ENCODE results near the gene COBLL1. TPM values are rescaled to one million over a fixed set of nuclear protein-coding genes. Genes with fewer than 3 reads are reported as not detected.

The COBLL1 gene
- total RNA-seq, 1 donor from 2014 or later: 4.2 TPM

DNA sequence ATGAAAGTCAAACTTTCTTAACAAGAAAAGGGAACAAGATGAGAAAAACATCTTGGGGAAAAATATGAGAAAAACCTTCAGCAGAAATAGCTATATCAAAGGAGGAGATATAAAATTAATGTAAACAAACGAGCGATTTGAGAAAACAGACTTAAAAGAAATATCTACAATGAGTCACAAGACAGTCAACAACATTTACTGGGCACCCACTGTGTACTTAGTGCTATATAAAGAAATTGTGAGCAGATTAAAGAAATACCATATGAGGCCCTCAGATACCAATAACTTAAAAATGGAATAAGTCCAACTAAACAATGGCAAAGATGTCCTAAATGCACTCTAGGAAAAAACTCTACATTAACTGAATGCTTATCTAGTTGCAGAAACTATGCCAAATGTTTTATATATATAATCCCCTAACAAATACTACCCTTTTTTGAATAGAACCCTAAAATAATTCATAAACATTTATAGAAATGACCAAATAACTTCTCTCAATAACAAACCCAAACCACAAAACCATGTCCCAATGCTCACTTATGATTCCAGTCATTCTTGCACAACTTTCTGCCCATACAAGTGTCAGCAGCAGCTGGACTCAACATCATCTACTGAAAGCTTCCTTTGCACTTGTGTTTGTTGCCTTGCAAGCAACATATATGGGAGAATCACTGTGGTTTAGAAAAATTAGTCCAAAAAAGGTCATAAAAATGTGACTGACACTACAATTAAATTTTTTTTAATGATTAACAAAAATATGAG is 83.5 kb downstream of the COBLL1 start:
- no peak for DNase-seq (ENCODE audit: low read depth in 2 of 2)

DNA sequence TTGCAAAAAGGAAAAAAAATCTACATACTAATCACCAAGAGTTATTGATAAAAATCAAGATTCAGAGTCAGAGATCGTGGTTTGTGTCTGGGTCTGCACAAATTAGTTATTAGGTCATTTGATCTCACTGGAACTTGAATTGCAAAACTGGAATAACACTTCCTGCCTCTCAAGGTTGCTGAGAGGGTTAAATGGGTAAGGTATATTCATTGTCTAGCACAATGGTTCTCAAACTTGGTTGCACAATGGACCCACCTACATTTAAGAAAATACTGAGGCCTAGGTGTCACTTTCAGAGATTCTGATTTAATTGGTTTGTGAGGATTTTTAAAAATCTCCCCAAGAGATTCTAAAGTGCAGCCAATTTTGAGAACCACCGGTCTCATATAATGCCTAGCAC is 84.8 kb downstream of the COBLL1 start:
- no peak for DNase-seq (ENCODE audit: low read depth in 2 of 2)

DNA sequence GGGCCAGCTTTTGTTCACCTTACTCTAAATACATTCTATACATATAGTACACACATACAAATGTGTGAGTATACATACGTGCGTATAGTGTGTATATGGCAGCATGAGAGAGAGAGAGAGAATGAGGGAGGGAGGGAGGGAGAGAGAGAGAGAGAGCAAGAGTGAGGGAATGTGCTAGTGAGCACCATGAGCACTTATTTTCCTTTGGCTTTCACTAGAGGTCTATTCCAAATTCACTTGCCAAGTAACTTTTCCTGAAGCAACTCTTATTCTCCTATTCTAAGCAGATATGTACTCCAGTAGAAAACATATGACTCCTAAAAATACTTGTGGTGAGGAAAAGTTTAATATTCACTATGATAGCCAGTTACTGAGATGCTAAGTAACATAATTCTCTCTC is 85.7 kb downstream of the COBLL1 start:
- DNase-seq (ENCODE audit: low read depth in 2 of 2): no peak

DNA sequence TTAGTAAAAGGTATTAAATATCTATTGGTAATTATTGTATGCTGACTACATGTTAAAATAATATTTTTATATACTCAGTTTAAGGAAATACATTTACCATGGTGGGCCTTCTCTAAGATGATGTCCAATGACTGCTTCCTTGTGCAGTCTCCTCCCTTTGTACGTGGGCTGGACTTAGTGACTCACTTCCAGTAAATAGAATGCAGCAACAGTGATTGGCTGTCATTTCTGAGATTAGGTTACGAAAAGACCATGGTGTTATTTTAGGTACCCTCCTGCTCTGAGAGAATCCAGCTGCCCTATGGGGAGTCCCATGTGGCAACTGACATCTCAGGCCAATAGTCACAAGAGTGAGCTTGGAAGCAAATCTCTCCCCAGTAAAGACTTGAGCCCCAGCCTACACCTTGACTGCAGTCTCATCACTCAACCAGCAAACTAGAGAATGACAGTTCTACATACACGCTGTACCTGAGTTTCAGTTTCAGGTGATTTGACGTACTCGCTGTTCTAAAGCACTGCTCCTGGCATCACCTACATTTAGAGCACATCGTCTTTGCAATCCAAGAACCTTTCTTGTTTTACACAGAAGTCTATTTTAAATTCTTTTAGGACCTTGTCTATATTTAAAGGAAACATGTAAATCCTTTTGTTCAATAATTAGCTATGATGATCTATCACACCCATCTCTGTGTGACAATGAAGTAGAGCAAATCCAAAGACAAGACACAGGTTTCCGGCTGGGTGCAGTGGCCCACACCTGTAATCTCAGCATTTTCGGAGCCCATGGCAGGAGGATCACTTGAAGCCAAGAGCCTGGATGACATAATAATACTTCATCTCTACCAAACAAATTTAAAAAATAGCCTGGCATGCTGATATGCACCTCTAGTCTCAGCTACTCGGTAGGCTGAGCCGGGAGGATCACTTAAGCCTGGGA is 87.2 kb downstream of the COBLL1 start:
- DNase-seq (ENCODE audit: low read depth in 2 of 2): no peak

DNA sequence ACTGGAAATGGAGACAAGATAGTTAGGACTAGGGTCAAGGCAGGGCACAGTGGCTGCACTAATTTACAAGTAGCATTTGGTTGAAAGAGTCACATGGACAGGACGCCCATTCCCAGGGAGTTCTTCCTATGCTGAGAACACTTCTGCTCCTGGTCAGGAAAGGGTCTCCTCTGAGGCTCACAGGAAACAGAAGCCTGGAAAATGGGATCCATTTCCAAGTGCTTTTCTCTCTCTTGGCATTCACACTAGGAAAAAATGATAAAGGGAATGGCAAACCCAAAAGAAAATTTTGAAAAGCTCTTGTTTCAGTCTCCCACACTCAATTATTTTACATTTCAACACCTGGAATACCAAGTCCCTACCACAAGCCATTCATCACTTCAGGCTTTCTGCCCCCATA is 88.7 kb downstream of the COBLL1 start:
- peak in 1 of 2 donors; percentile 68 for DNase-seq (ENCODE audit: low read depth in 2 of 2)

DNA sequence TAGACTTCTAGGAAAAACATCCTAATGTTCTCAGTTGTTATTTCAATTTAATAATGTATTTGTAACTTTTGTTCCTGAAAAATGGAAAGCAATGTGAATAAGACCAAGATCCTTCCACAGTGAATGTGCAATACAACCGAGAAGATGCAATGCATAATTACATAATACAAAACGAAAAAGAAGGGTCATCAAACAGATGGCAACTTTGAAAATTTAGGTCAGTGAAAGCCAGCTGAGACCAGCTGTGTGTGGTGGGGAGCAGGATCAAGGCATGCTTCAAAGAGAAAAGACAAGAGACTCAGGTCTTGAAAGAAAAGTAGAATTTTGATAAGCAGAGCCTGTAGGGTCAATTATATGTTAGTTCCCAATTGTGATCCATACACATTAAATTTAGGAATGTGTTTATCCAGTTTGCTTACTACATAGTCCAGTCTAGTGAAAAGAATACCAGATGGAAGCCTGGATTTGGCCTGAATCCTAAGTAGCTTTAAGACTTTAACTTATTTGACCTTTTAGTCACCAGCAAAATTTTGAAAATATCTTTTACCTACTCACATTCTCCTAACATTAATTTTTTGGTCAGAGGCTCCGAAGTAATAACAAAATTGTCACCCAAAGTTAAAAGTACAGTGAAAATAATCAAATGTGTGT is 93.7 kb downstream of the COBLL1 start:
- no peak for DNase-seq (ENCODE audit: low read depth in 2 of 2)

DNA sequence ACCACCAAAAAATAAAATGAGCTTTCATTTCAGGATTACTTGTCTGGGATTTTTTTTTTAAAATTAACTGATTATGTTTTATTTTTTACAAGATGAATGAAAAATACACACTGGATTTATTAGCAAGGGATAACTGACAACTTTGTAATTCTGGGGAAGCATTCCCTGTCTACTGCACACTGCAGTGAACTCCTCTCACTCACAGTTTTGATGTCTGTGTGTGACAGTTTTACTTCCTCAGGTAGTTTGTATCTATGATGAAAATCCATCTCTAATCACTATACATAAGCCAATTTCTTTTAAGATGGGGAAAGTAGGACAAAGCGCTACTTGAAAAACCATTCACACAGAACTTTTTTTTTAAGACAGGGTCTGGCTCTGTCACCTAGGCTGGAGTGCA is 94.5 kb downstream of the COBLL1 start:
- DNase-seq (ENCODE audit: low read depth in 2 of 2): no peak

DNA sequence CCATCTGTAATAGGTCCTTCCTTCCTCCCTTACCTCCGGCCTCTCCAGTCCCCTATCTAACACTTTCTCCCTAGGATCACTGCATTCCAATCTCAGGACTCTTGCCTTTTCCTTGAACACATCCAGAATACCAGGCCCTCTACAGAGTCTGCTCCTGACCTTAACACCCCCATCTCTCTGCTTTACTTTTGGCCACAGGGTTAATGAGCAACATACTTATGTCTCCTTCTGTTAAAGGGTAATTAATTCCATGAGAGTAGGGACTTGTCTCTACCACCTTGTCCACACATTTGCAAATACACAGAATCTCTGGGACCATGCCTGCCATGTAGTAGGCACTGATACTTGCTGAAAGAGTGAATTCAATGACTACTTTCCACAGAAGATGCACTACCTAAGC is 94.9 kb downstream of the COBLL1 start:
- DNase-seq (ENCODE audit: low read depth in 2 of 2): no peak

DNA sequence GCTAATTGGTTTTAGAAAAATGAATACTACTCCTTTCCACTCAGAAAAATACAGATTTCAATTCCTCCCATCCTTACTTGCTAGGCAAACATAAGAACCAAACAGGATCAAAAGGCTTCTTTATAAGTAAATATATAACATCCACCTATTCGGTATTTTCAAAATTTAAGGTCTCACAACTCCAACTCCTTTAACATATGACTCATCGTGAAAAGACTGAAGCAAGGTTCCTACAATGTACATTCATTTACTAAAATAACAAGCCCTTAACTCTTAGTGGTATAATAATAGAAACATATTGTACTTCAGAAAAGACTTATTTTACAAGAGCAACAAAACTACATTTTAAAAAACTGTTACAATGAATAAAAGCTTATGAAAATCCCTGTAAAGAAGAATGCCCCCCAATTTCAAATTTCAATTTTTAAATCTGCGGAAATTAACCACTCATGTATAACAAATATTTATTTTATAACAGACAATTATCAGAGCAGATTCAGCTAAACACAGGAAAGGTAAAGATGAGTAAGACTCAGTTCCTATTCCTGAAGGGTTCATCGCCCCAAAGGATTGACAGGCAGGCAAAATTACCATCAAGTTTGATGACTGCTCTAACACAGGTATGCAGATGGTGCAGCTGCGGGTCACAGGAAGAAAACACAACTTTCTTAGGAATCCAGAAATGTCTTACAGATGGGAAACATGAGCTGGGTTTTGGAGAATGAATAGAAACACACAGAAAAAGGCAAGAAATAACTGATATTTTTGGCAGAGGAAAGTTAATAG is 96.4 kb downstream of the COBLL1 start:
- DNase-seq (ENCODE audit: low read depth in 2 of 2): peak in 1 of 2 donors; percentile 19

DNA sequence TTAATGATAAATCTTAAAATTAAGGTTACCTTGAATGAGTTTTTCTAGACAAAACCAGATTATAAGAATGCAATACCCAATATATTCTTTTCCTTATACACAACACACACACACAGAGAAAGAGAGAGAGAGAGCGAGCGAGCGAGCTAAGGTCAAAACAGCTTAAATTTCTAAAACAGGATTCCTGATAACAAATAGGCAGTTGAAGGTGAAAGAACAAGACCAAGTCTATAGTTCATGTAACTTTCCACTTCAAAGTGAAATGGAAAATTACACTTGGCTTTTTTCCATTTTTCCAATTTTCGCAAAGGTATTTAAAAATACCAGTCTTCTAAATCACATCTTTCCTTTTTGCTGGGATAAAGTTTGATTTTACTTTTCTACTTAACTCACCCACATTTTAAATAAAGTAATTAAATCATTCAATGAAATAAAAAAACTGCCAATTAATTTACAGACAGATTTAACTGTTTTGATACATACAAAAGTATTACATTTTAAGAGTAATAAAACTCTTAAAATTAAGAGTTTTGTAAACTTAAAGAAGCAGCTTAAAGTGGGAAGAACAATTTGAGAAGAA is 98.8 kb downstream of the COBLL1 start:
- DNase-seq (ENCODE audit: low read depth in 2 of 2): peak in 1 of 2 donors; percentile 75

DNA sequence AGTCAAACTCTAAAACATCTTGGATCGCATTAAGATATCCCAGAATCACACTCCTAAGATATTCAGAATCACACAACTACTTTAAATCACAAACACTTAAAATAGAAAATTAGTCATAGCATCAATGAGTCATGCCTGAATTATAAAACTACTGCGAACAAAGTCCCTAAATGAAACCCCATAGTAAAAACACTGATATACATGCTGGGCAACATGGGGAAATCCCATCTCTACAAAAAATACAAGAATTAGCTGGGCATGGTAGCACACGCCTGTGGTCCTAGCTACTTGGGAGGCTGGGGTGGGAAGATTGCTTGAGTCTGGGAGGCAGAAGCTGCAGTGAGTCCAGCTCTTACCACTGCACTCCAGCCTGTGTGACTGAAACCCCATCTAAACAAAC is 101.7 kb downstream of the COBLL1 start:
- DNase-seq (ENCODE audit: low read depth in 2 of 2): peak; percentile 9 to 72

DNA sequence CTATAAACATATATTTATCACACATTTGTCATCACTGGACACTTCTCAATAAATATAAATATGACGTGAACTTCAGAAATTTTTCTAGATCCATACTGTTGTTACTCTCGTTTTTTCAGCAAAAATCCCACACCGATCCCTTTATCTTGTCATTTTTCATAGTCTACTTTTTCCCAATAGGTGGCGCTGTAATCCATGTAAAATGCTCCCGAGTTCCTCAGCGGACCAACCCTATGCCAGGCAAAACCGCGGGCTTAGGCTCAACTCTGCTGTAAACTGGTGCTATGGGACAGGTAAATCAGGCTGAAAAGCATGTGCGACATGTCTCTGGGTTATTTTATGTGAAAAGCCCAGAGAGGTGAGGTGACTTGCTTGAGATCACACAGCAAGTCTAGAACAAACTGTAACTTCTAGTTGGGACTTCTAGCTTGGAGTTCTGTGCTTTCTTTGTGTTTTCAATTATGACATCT is 104.0 kb downstream of the COBLL1 start:
- peak; percentile 75 to 87 for DNase-seq (ENCODE audit: low read depth in 2 of 2)

DNA sequence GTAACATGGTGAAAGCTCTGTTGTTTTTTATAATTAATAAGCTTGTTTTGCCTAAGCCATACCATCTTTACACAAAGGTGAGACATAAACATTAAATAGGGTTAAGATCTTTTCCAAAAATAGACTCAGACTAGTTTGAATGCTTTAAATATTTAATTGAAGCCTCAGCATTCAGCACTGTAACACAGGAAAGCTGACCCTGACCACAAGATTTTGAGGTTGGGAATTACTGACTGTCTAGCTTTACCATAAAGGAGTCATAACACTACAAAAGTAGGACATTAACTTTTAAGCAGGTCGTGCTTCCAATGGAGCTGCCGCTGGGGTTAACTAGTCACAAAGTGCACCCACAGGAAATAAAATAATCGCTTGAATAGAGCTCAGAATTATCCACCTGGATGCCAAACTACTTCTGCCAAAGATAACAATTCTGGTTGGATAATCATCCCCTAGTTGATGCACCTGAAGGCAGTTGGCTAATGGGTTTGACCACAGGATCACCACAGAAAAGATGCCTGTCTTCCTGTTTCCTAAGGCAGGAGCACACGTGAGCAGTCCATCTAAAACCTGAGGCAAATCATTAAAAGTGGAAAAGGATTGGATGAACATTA is 106.2 kb downstream of the COBLL1 start:
- no peak for DNase-seq (ENCODE audit: low read depth in 2 of 2)

DNA sequence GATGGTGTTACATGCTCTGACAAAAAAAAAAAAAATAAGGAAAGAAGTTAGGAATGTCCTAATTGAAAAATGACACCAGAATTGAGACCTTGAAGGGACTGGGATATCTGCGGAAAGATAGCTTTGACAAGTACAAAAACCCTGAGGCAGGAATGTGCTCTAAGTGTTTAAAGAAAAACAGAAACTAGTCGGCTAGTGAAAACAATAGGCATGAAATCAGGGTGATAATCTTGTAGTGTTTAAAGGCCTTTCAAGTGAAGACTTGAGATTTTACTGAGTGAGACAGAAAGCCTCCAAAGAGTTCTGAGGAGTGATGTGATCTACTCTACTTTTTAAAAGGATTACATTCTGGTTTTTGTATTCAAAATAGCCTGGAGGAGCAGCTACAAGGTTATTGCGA is 107.4 kb downstream of the COBLL1 start:
- no peak for DNase-seq (ENCODE audit: low read depth in 2 of 2)

DNA sequence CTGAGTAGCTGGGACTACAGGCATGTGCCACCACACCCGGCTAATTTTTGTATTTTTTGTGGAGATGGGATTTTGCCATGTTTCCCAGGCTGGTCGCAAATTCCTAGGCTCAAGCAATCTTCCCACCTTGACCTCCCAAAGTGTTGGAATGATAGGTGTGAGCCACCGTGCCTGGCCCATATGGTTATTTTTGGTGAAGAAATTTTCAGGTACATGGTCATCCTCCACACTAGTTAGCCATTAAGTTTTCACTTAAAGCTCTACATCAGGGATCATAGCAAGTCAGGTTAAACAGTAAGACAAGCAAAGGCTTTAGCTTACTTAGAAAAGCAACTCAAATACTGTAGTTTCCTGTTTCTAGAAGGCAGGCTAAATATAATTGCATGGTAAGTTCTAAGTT is 116.1 kb downstream of the COBLL1 start:
- no peak for DNase-seq (ENCODE audit: low read depth in 2 of 2)

DNA sequence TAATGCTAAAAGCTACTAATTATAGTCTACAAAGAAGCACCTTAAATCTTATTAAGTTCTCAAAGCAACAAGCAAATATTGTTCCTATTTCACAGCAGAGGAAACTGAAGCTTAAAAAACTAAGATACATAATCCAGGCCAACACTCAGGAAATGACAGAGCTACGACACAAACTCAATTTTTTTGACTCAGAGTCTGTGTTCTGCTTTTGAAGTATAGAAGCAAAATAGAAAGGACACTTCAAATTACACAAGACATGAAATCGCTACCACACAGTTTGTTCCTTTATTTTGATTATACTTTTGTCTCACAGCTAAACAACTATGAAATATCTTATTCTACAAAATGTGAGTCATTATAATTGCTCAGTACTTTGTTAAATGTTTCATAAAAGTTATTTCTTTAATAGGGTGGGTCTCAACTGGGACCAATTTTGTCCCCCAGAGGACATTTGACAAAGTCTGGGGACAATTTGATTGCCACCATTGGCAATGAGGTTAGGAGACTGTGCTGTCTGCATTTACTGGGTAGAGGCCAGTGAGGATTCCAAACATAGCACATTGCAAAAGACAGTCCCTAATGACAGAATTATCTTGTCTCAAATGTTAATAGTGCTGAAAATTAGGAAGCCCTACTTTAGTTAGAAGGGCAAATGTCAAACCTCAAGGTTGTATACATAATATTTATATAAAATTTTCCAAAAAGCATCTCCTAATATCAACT is 118.8 kb downstream of the COBLL1 start:
- peak in 1 of 2 donors; percentile 22 for DNase-seq (ENCODE audit: low read depth in 2 of 2)

DNA sequence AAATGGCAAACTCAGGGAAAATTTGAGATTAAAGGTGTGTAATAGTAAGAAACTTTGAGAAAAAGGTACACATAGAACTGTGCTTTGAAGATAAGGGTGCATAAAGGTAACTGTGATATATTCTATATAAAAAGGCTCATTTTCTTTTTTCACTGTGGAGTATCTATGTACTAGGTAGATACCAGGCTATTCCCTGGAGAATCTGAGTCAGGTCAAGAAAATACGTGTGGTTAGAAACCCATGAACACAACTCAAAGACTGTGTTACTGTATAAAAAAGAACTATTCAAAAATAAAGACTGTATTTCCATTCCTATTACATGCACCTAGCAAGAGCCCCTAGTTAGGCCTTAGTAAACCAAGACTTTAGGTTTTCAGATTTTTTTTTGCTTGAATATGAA is 120.2 kb downstream of the COBLL1 start:
- no peak for DNase-seq (ENCODE audit: low read depth in 2 of 2)

DNA sequence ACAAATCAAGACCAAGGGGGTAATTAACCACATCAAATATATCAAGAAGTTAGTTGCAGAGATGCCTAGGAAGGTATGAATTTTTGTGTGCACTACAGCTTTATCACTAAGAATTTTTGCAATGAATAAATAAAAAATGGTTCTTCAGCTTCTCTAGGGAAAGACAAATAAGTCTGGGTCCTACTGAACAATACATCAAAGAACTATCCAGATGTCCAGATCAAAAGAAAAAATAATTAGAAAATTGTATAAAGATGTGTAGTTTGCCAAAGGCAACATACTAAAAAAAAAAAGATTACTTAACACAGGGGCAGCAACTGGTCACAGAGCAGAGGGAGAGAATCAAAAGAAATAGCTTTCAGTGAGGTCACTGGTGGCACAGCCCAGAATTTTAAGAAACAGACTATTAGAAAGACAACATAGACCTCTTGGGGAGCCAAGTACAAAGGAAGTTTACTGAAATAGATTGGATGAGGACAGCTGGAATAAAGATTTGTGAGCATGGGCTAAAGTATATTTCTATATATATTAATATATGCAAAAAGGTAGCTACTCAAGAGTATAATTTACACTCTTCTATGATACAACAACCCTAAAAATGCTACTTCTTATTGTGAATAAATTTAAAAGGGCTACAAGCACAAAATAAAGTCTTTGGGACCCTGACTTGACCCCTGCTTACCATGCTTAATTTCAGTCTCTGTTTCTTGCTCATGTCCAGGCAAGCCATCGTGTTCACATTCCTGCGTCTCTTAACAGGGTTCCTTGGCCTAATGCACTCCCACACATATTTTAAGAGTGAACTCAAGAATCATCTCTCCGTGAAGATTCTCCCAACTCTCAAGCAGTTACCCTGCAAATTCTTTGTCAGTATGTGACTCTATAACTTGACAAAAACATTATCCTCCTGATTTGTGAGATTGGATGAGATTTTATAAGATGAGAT is 121.4 kb downstream of the COBLL1 start:
- DNase-seq (ENCODE audit: low read depth in 2 of 2): no peak
